NCI-H2107 treated with DMSO at 0.1 percent for 48 hours (cell line): ENCODE results near the gene NLRC3.

Experiments used
- DNase-seq: peaks from one replicate; lab custom pipeline; 2025; ENCODE audit not compliant: unreplicated experiment; lab: John Stamatoyannopoulos, UW

The NLRC3 gene

GRCh38 chr16:3599121-3599520 is 21.9 kb upstream of the NLRC3 start:
- DNase-seq: no peak

DNA sequence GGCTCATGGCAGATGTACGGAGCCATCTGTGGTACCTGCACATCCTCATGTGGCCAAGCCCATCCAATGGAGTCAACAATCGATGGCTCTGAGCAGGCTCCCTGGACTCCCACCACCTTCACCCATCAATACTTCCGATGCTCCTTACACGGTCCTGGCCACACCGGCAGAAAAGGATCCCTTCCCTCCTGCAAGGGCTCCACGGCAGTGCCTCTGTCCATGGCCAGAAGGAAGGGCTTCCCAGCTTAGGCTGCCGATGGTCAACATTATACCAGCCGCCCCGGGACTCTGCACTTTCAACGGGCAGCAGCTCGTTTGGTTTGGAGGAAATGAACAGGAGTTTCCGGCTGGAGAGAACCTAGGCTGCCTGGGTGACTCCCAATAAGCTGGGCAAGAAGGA is 21.0 kb upstream of the NLRC3 start:
- DNase-seq: no peak

GRCh38 chr16:3597676-3598075 is 20.5 kb upstream of the NLRC3 start:
- DNase-seq: no peak

DNA sequence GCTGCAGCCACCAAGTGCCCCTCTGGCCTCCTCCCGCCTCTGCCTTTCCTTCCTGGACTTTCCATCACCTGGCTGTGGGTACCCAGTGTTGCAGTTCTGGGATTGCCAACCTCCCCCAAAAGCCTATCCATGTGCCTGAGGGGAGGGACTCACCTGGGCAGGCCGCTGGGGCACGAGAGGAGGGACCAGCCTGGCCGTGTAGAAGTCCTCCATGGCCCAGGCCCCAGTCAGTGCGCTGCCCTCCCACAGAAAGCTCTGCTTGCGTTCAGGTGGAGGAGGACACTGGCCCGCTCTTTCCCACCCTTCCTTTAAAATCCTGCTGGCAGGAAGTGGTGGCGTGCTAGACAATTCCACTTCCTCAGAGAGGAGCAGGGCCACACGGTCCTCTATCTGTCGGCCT is 20.0 kb upstream of the NLRC3 start:
- DNase-seq: no peak

DNA sequence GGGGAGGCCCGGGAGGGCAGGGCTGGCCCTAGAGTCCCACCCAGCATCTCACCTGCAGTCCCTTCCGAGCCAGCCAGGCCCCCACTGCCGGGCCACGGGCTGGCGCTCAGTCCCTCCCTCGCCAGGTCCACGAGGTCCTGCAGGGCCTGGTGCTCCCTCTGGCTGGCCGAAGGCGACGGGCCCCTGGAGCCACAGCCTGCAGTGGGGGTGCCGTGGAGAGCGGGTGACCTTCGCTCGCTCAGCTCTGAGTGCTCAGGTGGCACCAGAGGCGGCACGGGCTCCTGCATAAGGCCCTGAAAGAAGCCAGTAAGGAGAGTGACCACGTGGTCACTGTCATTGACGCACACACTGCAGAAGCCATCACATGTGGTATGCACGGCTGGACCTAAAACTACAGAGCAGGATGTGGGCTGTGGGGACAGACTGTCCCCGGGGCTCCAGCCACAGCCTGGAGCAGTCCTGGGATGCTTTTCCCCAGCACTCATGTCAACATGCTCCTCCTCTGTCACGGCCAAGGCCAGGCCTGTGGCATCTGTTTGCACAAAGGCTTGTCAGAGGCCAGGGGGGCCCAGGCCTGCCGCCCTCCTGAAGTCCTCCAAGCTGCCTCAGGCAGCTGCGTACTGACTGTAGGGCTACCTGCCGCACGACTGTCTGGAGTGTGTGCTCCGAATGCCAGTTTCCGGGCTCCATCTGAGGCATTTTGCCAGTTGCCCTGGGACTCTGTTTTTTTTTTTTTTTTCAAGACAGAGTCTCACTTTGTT is 19.1 kb upstream of the NLRC3 start:
- no peak for DNase-seq

DNA sequence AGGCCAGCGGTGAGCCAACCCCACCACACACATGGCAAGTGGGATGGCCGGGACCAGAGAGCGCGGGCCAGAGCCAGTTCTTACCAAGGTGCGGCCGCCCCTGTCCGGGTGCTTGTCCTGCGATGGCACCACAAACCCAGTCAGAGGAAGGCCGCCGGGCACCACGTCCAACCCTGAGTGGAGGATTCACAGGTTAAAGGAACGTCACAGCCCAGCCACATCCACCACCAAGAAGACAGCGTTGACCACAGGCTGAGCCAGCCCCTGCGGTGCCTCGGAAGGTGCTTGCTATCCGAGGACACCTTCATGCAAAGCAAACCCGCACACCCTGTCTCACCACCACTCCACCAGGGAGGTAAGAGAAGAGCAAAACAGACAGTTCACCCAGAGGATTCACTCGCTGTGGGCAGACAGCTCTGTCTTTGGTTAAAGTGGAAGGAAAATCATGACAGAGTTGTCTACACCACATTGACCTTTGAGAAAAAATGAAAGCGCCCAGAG is 18.4 kb upstream of the NLRC3 start:
- DNase-seq: no peak

- DNase-seq: no peak
Measured at GRCh38 chr16:3595110-3595486, 17.9 kb upstream of the NLRC3 start.

DNA sequence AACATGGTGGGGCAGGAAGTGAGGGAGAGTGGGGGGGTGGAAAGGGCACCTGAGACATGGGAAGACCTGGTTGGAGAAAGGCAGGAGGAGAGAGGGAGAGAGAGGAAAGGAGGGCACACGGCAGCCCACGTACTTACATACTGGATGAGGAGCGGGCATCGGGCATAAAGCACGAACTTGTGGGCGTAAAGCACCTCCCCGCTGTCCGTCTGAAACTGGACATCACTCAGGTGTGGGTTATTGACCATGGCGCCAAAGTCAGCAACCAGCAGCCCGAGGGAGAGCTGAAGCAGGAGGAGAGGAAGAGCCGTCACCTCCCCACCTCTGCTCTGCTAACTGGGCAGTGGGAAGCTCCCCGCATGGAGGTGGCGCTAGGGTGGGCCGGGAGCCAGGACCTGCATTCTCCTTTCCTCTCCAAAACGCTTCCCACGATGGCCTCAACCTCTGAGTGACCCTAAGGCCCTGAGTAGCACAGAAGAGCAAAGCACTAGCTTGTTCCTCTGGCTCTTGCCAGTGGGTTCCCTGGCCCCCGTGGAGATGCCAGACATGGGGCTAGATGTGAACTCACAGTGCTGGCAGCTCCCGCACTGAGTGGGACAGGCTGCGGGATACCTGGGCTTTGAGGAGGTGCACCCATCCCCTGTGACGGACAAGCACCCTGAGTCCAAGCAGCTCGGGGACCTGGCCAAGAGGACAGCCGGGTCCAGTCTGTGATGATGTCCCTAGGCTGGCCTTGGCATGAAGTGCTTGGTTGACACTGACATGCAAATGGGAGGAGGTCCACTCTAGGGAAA is 17.3 kb upstream of the NLRC3 start:
- no peak for DNase-seq

GRCh38 chr16:3592559-3592958 is 15.4 kb upstream of the NLRC3 start:
- no peak for DNase-seq

GRCh38 chr16:3591991-3592390 is 14.8 kb upstream of the NLRC3 start:
- no peak for DNase-seq

GRCh38 chr16:3591436-3591803 is 14.2 kb upstream of the NLRC3 start:
- no peak for DNase-seq

- DNase-seq: no peak
Measured at GRCh38 chr16:3590736-3591435, 13.7 kb upstream of the NLRC3 start.

DNA sequence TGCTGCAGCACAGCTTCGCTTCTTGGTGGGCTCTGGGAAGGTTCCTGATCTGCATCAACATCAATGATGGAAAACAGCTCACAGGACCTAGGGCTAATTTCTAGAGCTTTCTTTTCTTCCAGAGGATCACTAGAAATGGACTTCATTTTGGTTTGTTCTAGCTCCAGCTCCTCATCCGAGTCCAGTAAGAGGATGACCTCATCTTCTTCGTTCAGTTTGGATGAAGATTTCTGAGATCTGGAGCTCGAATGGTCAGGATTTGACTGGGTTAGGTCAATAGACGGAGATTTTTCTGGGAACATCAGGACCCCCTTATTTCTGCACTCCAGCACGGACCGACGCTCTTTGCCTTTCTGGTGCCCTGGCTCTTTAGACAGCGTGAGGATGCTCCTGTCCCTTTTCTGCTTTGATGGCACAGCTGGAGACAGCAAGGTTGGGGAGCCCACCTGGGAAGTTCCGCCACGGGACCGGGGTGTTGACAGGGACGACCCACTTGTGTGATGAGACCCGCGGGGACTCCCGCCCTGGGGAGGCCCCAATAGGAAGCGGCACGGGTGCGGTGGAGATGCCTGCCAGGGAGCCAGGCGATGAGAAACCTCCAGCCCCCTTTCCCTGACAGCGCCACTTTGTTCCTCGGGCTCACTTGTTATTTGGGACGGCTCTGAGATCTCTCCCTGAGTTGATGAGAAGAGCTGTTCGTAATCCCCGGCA is 12.9 kb upstream of the NLRC3 start:
- no peak for DNase-seq

- DNase-seq: no peak
Measured at GRCh38 chr16:3589441-3589921, 12.3 kb upstream of the NLRC3 start.

DNA sequence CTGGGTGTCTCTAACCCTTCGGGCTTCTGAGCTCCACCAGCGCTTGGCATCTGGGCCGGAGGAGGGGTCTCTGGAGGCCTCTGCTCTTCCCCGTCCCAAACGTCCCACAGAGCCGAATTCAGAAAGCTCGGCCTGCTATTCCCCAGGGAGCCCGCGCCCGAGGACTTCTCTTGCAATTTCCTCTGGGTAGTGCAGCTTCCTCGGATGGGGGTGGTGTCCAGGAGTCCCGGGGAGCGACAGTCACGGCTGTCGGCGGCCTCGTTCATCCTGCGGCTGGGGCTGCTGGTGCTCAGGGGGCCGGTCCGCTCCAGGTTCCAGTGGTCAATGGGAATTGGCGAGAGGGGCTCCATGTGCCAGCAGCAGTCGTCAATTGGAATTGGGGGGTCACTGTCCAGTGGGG is 11.8 kb upstream of the NLRC3 start:
- no peak for DNase-seq

DNA sequence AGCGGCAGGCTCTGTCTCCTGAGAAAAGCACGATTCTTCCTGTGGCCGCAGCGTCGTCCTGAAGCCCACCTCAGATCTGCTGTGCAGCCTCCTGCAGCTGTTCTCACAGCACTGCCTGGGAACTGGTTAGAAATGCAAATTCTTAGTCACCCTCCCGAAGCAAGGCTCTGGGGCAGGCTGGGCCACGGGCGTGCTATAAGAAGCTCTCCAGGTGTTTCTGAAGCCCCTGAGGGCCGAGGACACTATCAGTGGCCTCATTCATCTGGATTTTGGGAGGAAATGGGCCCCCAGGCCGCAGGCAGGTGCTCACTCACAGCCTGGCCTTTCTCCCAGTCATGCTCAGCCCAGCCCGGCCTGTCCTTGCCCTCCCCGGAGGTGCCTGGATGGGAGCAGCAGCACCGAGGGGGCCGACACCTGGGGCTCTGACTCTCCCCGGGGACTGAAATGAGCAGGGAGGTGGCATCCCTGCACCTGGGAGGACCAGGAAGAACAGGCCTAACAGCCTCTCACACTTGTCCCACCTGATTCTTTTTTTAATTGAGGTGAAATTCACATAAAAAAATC is 10.4 kb upstream of the NLRC3 start:
- DNase-seq: no peak

DNA sequence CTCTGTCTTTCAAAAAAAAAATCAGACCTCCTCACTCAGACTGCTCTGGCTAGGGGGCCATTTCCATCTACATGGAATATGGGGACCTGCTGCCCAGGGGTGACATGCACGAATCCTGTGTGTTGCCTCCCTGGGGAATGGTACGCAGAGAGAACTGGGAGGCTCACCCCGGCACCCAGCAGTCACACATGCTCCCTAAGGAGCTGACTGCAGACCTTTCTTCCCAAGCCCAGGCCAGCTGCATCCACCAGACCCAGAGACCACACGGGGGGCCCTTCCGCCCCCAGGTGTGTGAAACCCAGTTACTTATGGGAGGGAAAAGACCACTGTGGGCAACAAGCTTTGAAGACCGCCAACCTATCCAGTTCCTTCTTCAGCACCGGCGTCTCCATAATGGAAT is 7.2 kb upstream of the NLRC3 start:
- no peak for DNase-seq

DNA sequence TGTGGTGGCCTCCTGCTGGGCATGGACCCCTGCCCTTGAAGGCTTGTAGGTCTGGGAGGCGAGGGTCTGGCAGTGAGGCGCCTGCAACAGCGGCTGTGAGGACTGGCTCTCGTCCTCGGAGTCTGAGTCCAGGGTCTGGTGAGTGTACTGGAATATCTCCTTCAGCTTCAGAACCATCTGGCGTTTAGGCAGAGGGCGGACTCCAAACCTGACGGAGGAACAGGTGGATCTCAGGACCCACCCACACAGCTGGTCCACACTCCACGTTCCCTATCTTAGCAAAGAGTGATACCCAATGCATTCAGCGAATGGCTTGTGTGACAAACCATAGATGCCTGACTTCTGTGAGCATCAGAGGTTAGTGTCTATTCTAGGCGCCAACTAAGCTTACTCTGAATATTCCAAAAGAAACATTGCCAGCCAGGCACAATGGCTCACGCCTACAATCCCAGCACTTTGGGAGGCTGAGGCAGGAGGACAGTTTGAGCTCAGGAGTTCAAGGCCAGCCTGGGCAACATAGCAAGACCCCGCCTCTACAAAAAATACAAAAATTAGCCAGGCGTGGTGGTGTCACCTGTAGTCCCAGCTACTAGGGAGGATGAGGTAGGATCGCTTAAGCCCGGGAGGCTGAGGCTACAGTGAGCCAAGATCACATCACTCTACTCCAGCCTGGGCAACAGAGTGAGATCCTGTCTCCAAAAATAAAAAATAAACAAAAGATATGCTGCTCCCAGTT is 6.3 kb upstream of the NLRC3 start:
- no peak for DNase-seq

- no peak for DNase-seq
Measured at GRCh38 chr16:3582276-3583165, 5.3 kb upstream of the NLRC3 start.
